Erythroblast (primary cell): ENCODE results near the gene KLHL3.

Source experiments
- GATA1 ChIP-seq: IDR thresholded peaks from 2 replicates; pipeline ENCODE4 v1.6.1; 2011; ENCODE audit warnings: low read depth, mild to moderate bottlenecking, control low read depth, low read length, moderate library complexity
- POLR2A ChIP-seq: IDR thresholded peaks from 2 replicates; pipeline ENCODE4 v1.6.1; 2011; ENCODE audit warnings: mild to moderate bottlenecking, low read length

DNA sequence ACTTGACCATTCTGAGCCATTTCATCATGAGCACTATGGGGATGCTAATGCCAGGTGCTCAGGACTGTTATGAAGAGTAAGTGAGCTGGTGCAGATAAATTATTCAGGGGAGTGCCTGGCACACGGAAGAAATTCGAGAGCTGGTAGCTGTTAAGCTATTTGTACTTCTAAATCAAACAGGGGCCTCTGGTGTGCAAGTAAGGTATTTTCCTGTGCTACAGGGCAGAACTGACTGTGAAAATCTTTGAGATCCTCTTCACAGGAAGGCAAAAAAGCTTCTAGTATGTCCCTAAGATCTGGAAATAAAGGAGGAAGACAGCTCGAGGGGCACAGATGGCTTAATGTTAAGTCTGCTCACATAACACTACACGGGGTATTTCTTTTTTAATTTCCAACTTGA lies 130.5 kb downstream of the KLHL3 start:
- TF ChIP-seq POLR2A: no peak
- no peak for TF ChIP-seq GATA1
